ENCODE data around the gene RASA3.

- TF ChIP-seq CTCF (IDR thresholded peaks at IDR 0.05), result no peak
- TF ChIP-seq EZH2phosphoT487 (IDR thresholded peaks at IDR 0.05), result no peak
- TF ChIP-seq EZH2 (IDR thresholded peaks at IDR 0.05), result no peak
Measured at GRCh38 chr13:114167426-114167825, 35.0 kb upstream of the RASA3 start.

All from neural progenitor cell (in vitro differentiated cells).